HUES6 (cell line): ENCODE data around the gene NOTCH1.

Source experiments
- H3K27ac ChIP-seq: 2 replicates; pipeline ENCODE4 v1.7.0; 2013; ENCODE audit warnings: low read depth, mild to moderate bottlenecking, low read length, inconsistent platforms
- H3K27me3 ChIP-seq: 2 replicates; pipeline ENCODE4 v1.6.1; 2013; ENCODE audit warnings: low read length; ENCODE audit not compliant: control insufficient read depth, insufficient read depth
- H3K36me3 ChIP-seq: 2 replicates; pipeline ENCODE4 v1.6.1; 2013; ENCODE audit warnings: low read length; ENCODE audit not compliant: control insufficient read depth, insufficient read depth
- H3K4me1 ChIP-seq: 2 replicates; pipeline ENCODE4 v1.6.1; 2013; ENCODE audit warnings: low read length; ENCODE audit not compliant: control insufficient read depth, insufficient read depth
- H3K4me3 ChIP-seq: 2 replicates; pipeline ENCODE4 v1.5.1; 2013; ENCODE audit warnings: low read depth, low read length
- H3K9ac ChIP-seq: one replicate; pipeline ENCODE4 v1.6.1; 2013; ENCODE audit warnings: mild to moderate bottlenecking, low read length
- H3K9me3 ChIP-seq: 2 replicates; pipeline ENCODE4 v1.6.1; 2013; ENCODE audit warnings: low read depth, low read length; ENCODE audit not compliant: control insufficient read depth, insufficient read depth

Gene NOTCH1

GRCh38 chr9:136527131-136527530 lies 18.7 kb downstream of the NOTCH1 start:
- no peaks in the 10 kb centered on the region for H3K9me3 ChIP-seq
- peaks cover 18% of the 10 kb centered on the region; the same call in 1 of the 2 replicates for H3K4me1 ChIP-seq
- no peak overlapping the region for H3K4me3 ChIP-seq
- no peaks in the 10 kb centered on the region for H3K27me3 ChIP-seq
- no peak overlapping the region for H3K27ac ChIP-seq
- no peak overlapping the region for H3K9ac ChIP-seq
- H3K36me3 ChIP-seq: peaks cover 15% of the 10 kb centered on the region

- no peaks in the 10 kb centered on the region for H3K27me3 ChIP-seq
- no peak overlapping the region for H3K4me3 ChIP-seq
- peak overlapping the region; percentile 53; the same call in 1 of the 2 replicates for H3K27ac ChIP-seq
- H3K4me1 ChIP-seq: peaks cover 18% of the 10 kb centered on the region; the same call in 1 of the 2 replicates
- peaks cover 16% of the 10 kb centered on the region for H3K36me3 ChIP-seq
- no peak overlapping the region for H3K9ac ChIP-seq
- no peaks in the 10 kb centered on the region for H3K9me3 ChIP-seq
These were observed 19.2 kb downstream of the NOTCH1 start for GRCh38 chr9:136526625-136527066.

GRCh38 chr9:136525841-136526499 lies 19.9 kb downstream of the NOTCH1 start:
- no peak overlapping the region for H3K9ac ChIP-seq
- H3K4me1 ChIP-seq: peaks cover 15% of the 10 kb centered on the region; the same call in 1 of the 2 replicates
- H3K27me3 ChIP-seq: no peaks in the 10 kb centered on the region
- H3K9me3 ChIP-seq: no peaks in the 10 kb centered on the region
- no peak overlapping the region for H3K4me3 ChIP-seq
- H3K27ac ChIP-seq: 0 out of 2 replicates have a peak overlapping the region, but pooled peaks have one; percentile 53
- peaks cover 16% of the 10 kb centered on the region for H3K36me3 ChIP-seq

GRCh38 chr9:136525207-136525606 lies 20.6 kb downstream of the NOTCH1 start:
- Histone ChIP-seq H3K27ac (no peak overlapping the region), H3K9ac (no peak overlapping the region), H3K36me3 (peaks cover 18% of the 10 kb centered on the region), H3K4me3 (no peak overlapping the region), H3K27me3 (no peaks in the 10 kb centered on the region), H3K9me3 (no peaks in the 10 kb centered on the region), H3K4me1 (peaks cover 9% of the 10 kb centered on the region; the same call in 1 of the 2 replicates)

GRCh38 chr9:136522314-136523237 lies 23.3 kb downstream of the NOTCH1 start:
- no peak overlapping the region for H3K9ac ChIP-seq
- H3K9me3 ChIP-seq: no peaks in the 10 kb centered on the region
- peaks cover 40% of the 10 kb centered on the region for H3K36me3 ChIP-seq
- no peaks in the 10 kb centered on the region for H3K27me3 ChIP-seq
- H3K27ac ChIP-seq: no peak overlapping the region
- H3K4me1 ChIP-seq: peaks cover 7% of the 10 kb centered on the region; the same call in 1 of the 2 replicates
- H3K4me3 ChIP-seq: no peak overlapping the region

- Histone ChIP-seq H3K4me3 (no peak overlapping the region), H3K9me3 (no peaks in the 10 kb centered on the region), H3K9ac (no peak overlapping the region), H3K4me1 (peaks cover 2% of the 10 kb centered on the region; the same call in 1 of the 2 replicates), H3K36me3 (peaks cover 47% of the 10 kb centered on the region), H3K27me3 (no peaks in the 10 kb centered on the region), H3K27ac (no peak overlapping the region)
These were observed 24.3 kb downstream of the NOTCH1 start for GRCh38 chr9:136521537-136521936.

GRCh38 chr9:136520053-136520540 lies 25.8 kb downstream of the NOTCH1 start:
- peaks cover 61% of the 10 kb centered on the region for H3K36me3 ChIP-seq
- no peaks in the 10 kb centered on the region for H3K4me1 ChIP-seq
- H3K27me3 ChIP-seq: no peaks in the 10 kb centered on the region
- no peak overlapping the region; the same call in 1 of the 2 replicates for H3K27ac ChIP-seq
- peak overlapping the region; percentile 11 for H3K9ac ChIP-seq
- H3K9me3 ChIP-seq: no peaks in the 10 kb centered on the region
- no peak overlapping the region for H3K4me3 ChIP-seq

- no peak overlapping the region for H3K9ac ChIP-seq
- H3K36me3 ChIP-seq: peaks cover 68% of the 10 kb centered on the region
These were observed 26.4 kb downstream of the NOTCH1 start for GRCh38 chr9:136519263-136520052.

GRCh38 chr9:136518623-136519022 lies 27.2 kb downstream of the NOTCH1 start:
- Histone ChIP-seq H3K27ac (no peak overlapping the region), H3K4me1 (no peaks in the 10 kb centered on the region), H3K27me3 (no peaks in the 10 kb centered on the region), H3K9ac (no peak overlapping the region), H3K9me3 (no peaks in the 10 kb centered on the region), H3K4me3 (no peak overlapping the region), H3K36me3 (peaks cover 75% of the 10 kb centered on the region)

More at GRCh38 chr9:136519263-136520052, 26.4 kb downstream of the NOTCH1 start:
- no peaks in the 10 kb centered on the region for H3K4me1 ChIP-seq
- H3K4me3 ChIP-seq: no peak overlapping the region
- no peaks in the 10 kb centered on the region for H3K9me3 ChIP-seq
- H3K27me3 ChIP-seq: no peaks in the 10 kb centered on the region
- no peak overlapping the region; the same call in 1 of the 2 replicates for H3K27ac ChIP-seq

GRCh38 chr9:136517950-136518349 lies 27.9 kb downstream of the NOTCH1 start:
- Histone ChIP-seq H3K4me3 (no peak overlapping the region), H3K9me3 (no peaks in the 10 kb centered on the region), H3K27me3 (no peaks in the 10 kb centered on the region), H3K9ac (no peak overlapping the region), H3K27ac (no peak overlapping the region), H3K36me3 (peaks cover 75% of the 10 kb centered on the region), H3K4me1 (no peaks in the 10 kb centered on the region)
